PFSK-1 (cell line): Measurements from ENCODE around the gene SLC9A4.

ENCODE experiments used
- FOXP2 ChIP-seq: optimal IDR thresholded peaks from 2 replicates; pipeline ENCODE3; 2011; ENCODE audit warnings: borderline replicate concordance, control low read depth, inconsistent platforms; ENCODE audit not compliant: insufficient read depth; ENCODE audit errors: extremely low read length, extremely low read depth
- POLR2AphosphoS5 ChIP-seq: IDR thresholded peaks from 2 replicates; pipeline ENCODE4 v1.6.1; 2012; ENCODE audit warnings: low read depth, mild to moderate bottlenecking, control low read depth, low read length, moderate library complexity
- REST ChIP-seq, 2 experiments: IDR thresholded peaks; 2 replicates each; pipeline versions ENCODE4 v1.6.1 to v1.8.0; 2011 to 2012; ENCODE audit warnings: low read depth in 2 of 2, low read length in 2 of 2, control low read depth in 1 of 2, inconsistent platforms in 1 of 2, mild to moderate bottlenecking in 1 of 2, moderate library complexity in 1 of 2; ENCODE audit not compliant: insufficient read depth in 1 of 2
- TAF1 ChIP-seq: IDR thresholded peaks from 2 replicates; pipeline ENCODE4 v1.6.1; 2012; ENCODE audit warnings: low read length, control low read depth, borderline replicate concordance; ENCODE audit not compliant: insufficient read depth

GRCh38 chr2:102460467-102460866 lies 12.6 kb upstream of the SLC9A4 start:
- no peak for TF ChIP-seq TAF1
- no peak for TF ChIP-seq FOXP2
- no peak for TF ChIP-seq POLR2AphosphoS5
- no peak for TF ChIP-seq REST (IDR thresholded peaks at IDR 0.05; ENCODE audit: insufficient read depth in 1 of 2, low read depth in 2 of 2, low read length in 2 of 2)
